WTC11 (cell line): ENCODE measurements around the gene TMEM134. TPM values are rescaled to one million over a fixed set of nuclear protein-coding genes. Genes with fewer than 3 reads are reported as not detected.

Experiments used
- ATAC-seq: fragments of 200-7000 bp; cut with Tn5 transposase; 2 replicates; pipeline ENCODE4 v1.10.0; 2021; ENCODE audit warnings: mild to moderate bottlenecking, moderate library complexity
- CTCF ChIA-PET: fragments of 300-600 bp; sonication (Branson Sonifier 250); formaldehyde crosslinking; loops from one replicate; lab custom pipeline; 2021; ENCODE audit warnings: antibody characterized with exemption; lab: Charles Lee
- POLR2A ChIA-PET: fragments of 350-600 bp; sonication (Branson Sonifier 250); formaldehyde crosslinking; loops from one replicate; lab custom pipeline; 2021; ENCODE audit warnings: antibody characterized with exemption; lab: Charles Lee
- DNase-seq: peaks from one replicate; pipeline ENCODE4 v3.0.0; 2021; ENCODE audit warnings: low spot score
- H3K27ac Mint-ChIP-seq: 2 replicates; pipeline ENCODE4 v1.8.0; 2021; ENCODE audit warnings: mixed read lengths
- H3K27me3 Mint-ChIP-seq: 2 replicates; pipeline ENCODE4 v1.8.0; 2021; ENCODE audit warnings: low read depth, mild to moderate bottlenecking, moderate library complexity, mixed read lengths
- H3K36me3 Mint-ChIP-seq: 2 replicates; pipeline ENCODE4 v1.8.0; 2021; ENCODE audit warnings: mixed read lengths
- H3K4me1 Mint-ChIP-seq: 2 replicates; pipeline ENCODE4 v1.8.0; 2022; ENCODE audit warnings: mixed read lengths
- H3K4me3 Mint-ChIP-seq: 2 replicates; pipeline ENCODE4 v1.8.0; 2021; ENCODE audit warnings: mild to moderate bottlenecking, moderate library complexity, mixed read lengths
- H3K9me3 Mint-ChIP-seq: 2 replicates; pipeline ENCODE4 v1.8.0; 2021; ENCODE audit warnings: mixed read lengths
- ATF1 ChIP-seq: sonication (generic); formaldehyde crosslinking; IDR thresholded peaks from 2 replicates; pipeline ENCODE4 v1.8.1; 2023; ENCODE audit warnings: mild to moderate bottlenecking, moderate library complexity, missing genetic modification reagents
- CREM ChIP-seq: sonication (generic); formaldehyde crosslinking; IDR thresholded peaks from 2 replicates; pipeline ENCODE4 v1.8.1; 2022; ENCODE audit warnings: mild to moderate bottlenecking, missing genetic modification reagents, moderate library complexity
- EMX1 ChIP-seq: fragments of 250-450 bp; sonication (Bioruptor Pico); IDR thresholded peaks from 2 replicates; pipeline ENCODE4 v1.8.0; 2021; ENCODE audit warnings: mild to moderate bottlenecking
- ESRRA ChIP-seq: sonication (generic); formaldehyde crosslinking; IDR thresholded peaks from 2 replicates; pipeline ENCODE4 v1.8.1; 2022; ENCODE audit warnings: mild to moderate bottlenecking, missing genetic modification reagents, borderline replicate concordance
- ETV6 ChIP-seq: sonication (generic); formaldehyde crosslinking; IDR thresholded peaks from 2 replicates; pipeline ENCODE4 v1.8.1; 2022; ENCODE audit warnings: mild to moderate bottlenecking, missing genetic modification reagents
- FOXJ3 ChIP-seq: sonication (generic); formaldehyde crosslinking; IDR thresholded peaks from 2 replicates; pipeline ENCODE4 v1.9.0; 2021; ENCODE audit warnings: missing genetic modification reagents, mild to moderate bottlenecking, borderline replicate concordance
- HMGA2 ChIP-seq: fragments of 250-450 bp; sonication (Bioruptor Pico); IDR thresholded peaks from 2 replicates; pipeline ENCODE4 v1.4.0; 2021; ENCODE audit warnings: mild to moderate bottlenecking, moderate library complexity
- NFYB ChIP-seq: sonication (generic); formaldehyde crosslinking; conservative IDR thresholded peaks from 2 replicates; pipeline ENCODE4 v1.8.0; 2022; ENCODE audit warnings: low read depth, missing genetic modification reagents
- NR3C1 ChIP-seq: sonication (generic); formaldehyde crosslinking; conservative IDR thresholded peaks from 2 replicates; pipeline ENCODE4 v1.8.1; 2023; ENCODE audit warnings: low read depth, mild to moderate bottlenecking, missing genetic modification reagents
- TCF7 ChIP-seq: sonication (generic); formaldehyde crosslinking; IDR thresholded peaks from 2 replicates; pipeline ENCODE4 v1.8.0; 2022; ENCODE audit warnings: mild to moderate bottlenecking, low read depth, missing genetic modification reagents, moderate library complexity
- ZNF416 ChIP-seq: fragments of 250-450 bp; sonication (Bioruptor Pico); IDR thresholded peaks from 2 replicates; pipeline ENCODE4 v1.9.0; 2021; ENCODE audit warnings: mild to moderate bottlenecking, inconsistent platforms
- ZNF423 ChIP-seq: fragments of 250-450 bp; sonication (Bioruptor Pico); IDR thresholded peaks from 2 replicates; pipeline ENCODE4 v2.1.2; 2022; ENCODE audit warnings: mild to moderate bottlenecking, moderate library complexity
- total RNA-seq: library from RNA; stranded (reverse); gene quantifications from 3 replicates; pipeline ENCODE4 v1.2.3, GENCODE V29; 2021
- TF ChIP-seq, protein P1 (sequence below): sonication (generic); formaldehyde crosslinking; IDR thresholded peaks from 2 replicates; pipeline ENCODE4 v1.8.0; 2022; ENCODE audit warnings: missing genetic modification reagents
- TF ChIP-seq, protein P2 (sequence below): fragments of 250-450 bp; sonication (Bioruptor Pico); IDR thresholded peaks from 2 replicates; pipeline ENCODE4 v1.9.0; 2021; ENCODE audit warnings: mild to moderate bottlenecking
- TF ChIP-seq, protein P3 (sequence below): fragments of 250-450 bp; sonication (Bioruptor Pico); IDR thresholded peaks from 2 replicates; pipeline ENCODE4 v2.1.2; 2022; ENCODE audit warnings: mild to moderate bottlenecking, moderate library complexity
- TF ChIP-seq, protein P4 (sequence below): sonication (generic); formaldehyde crosslinking; IDR thresholded peaks from 2 replicates; pipeline ENCODE4 v1.8.1; 2022; ENCODE audit warnings: low read depth, missing genetic modification reagents, borderline replicate concordance
- TF ChIP-seq, protein P5 (sequence below): sonication (generic); formaldehyde crosslinking; IDR thresholded peaks from 2 replicates; pipeline ENCODE4 v1.8.0; 2023; ENCODE audit warnings: mild to moderate bottlenecking, missing genetic modification reagents
- TF ChIP-seq, protein P6 (sequence below): sonication (generic); formaldehyde crosslinking; IDR thresholded peaks from 2 replicates; pipeline ENCODE4 v1.8.1; 2022; ENCODE audit warnings: mild to moderate bottlenecking, missing genetic modification reagents, moderate library complexity, borderline replicate concordance
- TF ChIP-seq, protein P7 (sequence below): sonication (generic); formaldehyde crosslinking; IDR thresholded peaks from 2 replicates; pipeline ENCODE4 v1.8.0; 2022; ENCODE audit warnings: mild to moderate bottlenecking, missing genetic modification reagents
- TF ChIP-seq, protein P8 (sequence below): sonication (generic); formaldehyde crosslinking; IDR thresholded peaks from 2 replicates; pipeline ENCODE4 v1.8.1; 2022; ENCODE audit warnings: mild to moderate bottlenecking, moderate library complexity, missing genetic modification reagents

TMEM134 gene
- total RNA-seq, 1 experiment from 2014 or later = 55.6 TPM

DNA sequence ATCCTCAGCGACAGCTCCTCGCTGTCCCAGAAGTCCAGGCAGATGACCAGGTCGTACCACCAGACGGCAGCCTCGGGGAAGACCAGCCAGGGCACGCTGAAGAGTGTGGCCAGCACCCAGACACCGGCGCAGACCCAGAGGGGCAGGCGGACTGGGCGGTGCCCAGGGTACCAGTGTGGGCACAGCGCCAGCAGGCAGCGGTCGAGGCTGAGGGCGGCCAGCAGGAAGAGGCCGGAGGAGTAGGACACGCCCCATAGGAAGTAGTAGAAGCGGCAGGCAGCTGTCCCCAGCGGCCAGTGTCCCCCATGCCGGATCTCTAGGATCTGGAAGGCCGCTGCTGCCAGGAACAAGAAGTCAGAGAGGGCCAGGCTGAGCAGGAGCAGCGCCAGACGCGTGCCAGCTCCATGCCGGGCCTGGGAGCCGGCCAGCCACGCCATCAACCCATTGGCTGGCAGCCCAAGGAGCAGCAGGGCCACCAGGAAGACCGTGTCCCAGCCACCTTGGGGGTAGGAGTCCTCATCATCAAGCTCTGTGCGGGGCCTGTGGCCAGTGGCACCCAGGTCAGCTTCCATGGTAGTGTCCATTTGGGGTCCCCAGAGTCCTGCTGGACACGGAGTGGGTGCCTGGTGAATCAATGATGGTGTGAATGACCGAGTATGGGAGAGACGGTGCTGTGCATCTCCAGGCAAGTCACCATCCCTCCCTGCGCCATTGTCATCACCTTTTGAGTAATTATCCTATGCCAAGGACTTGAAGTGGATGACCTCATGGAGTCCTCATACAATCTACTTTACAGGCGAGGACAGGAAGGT lies 16.7 kb downstream of the TMEM134 start, which contains the start of gene GPR152:
GPR152 (minus strand) TSS at position 589 of the 812 bp plus-strand sequence; CDS start at position 584, 5 bp downstream.
- no peak for DNase-seq
- H3K9me3 Mint-ChIP-seq = no peaks in the 10 kb centered on the region
- TF ChIP-seq, protein P1, sequence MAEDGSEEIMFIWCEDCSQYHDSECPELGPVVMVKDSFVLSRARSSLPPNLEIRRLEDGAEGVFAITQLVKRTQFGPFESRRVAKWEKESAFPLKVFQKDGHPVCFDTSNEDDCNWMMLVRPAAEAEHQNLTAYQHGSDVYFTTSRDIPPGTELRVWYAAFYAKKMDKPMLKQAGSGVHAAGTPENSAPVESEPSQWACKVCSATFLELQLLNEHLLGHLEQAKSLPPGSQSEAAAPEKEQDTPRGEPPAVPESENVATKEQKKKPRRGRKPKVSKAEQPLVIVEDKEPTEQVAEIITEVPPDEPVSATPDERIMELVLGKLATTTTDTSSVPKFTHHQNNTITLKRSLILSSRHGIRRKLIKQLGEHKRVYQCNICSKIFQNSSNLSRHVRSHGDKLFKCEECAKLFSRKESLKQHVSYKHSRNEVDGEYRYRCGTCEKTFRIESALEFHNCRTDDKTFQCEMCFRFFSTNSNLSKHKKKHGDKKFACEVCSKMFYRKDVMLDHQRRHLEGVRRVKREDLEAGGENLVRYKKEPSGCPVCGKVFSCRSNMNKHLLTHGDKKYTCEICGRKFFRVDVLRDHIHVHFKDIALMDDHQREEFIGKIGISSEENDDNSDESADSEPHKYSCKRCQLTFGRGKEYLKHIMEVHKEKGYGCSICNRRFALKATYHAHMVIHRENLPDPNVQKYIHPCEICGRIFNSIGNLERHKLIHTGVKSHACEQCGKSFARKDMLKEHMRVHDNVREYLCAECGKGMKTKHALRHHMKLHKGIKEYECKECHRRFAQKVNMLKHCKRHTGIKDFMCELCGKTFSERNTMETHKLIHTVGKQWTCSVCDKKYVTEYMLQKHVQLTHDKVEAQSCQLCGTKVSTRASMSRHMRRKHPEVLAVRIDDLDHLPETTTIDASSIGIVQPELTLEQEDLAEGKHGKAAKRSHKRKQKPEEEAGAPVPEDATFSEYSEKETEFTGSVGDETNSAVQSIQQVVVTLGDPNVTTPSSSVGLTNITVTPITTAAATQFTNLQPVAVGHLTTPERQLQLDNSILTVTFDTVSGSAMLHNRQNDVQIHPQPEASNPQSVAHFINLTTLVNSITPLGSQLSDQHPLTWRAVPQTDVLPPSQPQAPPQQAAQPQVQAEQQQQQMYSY = no peak
- no peak for TF ChIP-seq EMX1
- TF ChIP-seq, protein P2, sequence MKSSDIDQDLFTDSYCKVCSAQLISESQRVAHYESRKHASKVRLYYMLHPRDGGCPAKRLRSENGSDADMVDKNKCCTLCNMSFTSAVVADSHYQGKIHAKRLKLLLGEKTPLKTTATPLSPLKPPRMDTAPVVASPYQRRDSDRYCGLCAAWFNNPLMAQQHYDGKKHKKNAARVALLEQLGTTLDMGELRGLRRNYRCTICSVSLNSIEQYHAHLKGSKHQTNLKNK = no peak
- TF ChIP-seq, protein P3, sequence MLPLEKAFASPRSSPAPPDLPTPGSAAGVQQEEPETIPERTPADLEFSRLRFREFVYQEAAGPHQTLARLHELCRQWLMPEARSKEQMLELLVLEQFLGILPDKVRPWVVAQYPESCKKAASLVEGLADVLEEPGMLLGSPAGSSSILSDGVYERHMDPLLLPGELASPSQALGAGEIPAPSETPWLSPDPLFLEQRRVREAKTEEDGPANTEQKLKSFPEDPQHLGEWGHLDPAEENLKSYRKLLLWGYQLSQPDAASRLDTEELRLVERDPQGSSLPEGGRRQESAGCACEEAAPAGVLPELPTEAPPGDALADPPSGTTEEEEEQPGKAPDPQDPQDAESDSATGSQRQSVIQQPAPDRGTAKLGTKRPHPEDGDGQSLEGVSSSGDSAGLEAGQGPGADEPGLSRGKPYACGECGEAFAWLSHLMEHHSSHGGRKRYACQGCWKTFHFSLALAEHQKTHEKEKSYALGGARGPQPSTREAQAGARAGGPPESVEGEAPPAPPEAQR (CRISPR knock-in tag) = no peak
- TF ChIP-seq ATF1 (CRISPR knock-in tag) = no peak
- TF ChIP-seq, protein P4, sequence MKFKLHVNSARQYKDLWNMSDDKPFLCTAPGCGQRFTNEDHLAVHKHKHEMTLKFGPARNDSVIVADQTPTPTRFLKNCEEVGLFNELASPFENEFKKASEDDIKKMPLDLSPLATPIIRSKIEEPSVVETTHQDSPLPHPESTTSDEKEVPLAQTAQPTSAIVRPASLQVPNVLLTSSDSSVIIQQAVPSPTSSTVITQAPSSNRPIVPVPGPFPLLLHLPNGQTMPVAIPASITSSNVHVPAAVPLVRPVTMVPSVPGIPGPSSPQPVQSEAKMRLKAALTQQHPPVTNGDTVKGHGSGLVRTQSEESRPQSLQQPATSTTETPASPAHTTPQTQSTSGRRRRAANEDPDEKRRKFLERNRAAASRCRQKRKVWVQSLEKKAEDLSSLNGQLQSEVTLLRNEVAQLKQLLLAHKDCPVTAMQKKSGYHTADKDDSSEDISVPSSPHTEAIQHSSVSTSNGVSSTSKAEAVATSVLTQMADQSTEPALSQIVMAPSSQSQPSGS (CRISPR knock-in tag) = no peak
- no peak for TF ChIP-seq NFYB (CRISPR knock-in tag)
- TF ChIP-seq ETV6 (CRISPR knock-in tag) = no peak
- no peak for TF ChIP-seq ZNF416 (CRISPR knock-in tag)
- TF ChIP-seq, protein P5, sequence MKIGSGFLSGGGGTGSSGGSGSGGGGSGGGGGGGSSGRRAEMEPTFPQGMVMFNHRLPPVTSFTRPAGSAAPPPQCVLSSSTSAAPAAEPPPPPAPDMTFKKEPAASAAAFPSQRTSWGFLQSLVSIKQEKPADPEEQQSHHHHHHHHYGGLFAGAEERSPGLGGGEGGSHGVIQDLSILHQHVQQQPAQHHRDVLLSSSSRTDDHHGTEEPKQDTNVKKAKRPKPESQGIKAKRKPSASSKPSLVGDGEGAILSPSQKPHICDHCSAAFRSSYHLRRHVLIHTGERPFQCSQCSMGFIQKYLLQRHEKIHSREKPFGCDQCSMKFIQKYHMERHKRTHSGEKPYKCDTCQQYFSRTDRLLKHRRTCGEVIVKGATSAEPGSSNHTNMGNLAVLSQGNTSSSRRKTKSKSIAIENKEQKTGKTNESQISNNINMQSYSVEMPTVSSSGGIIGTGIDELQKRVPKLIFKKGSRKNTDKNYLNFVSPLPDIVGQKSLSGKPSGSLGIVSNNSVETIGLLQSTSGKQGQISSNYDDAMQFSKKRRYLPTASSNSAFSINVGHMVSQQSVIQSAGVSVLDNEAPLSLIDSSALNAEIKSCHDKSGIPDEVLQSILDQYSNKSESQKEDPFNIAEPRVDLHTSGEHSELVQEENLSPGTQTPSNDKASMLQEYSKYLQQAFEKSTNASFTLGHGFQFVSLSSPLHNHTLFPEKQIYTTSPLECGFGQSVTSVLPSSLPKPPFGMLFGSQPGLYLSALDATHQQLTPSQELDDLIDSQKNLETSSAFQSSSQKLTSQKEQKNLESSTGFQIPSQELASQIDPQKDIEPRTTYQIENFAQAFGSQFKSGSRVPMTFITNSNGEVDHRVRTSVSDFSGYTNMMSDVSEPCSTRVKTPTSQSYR (CRISPR knock-in tag) = no peak
- TF ChIP-seq, protein P6, sequence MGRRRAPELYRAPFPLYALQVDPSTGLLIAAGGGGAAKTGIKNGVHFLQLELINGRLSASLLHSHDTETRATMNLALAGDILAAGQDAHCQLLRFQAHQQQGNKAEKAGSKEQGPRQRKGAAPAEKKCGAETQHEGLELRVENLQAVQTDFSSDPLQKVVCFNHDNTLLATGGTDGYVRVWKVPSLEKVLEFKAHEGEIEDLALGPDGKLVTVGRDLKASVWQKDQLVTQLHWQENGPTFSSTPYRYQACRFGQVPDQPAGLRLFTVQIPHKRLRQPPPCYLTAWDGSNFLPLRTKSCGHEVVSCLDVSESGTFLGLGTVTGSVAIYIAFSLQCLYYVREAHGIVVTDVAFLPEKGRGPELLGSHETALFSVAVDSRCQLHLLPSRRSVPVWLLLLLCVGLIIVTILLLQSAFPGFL (CRISPR knock-in tag) = no peak
- H3K4me3 Mint-ChIP-seq = no peak within 1 kb of the TSS
- no peaks in the 10 kb centered on the region for H3K4me1 Mint-ChIP-seq
- ATAC-seq = no peak
- H3K27ac Mint-ChIP-seq = 0 out of 2 replicates have a peak within 1 kb of the TSS, but pooled peaks have one; percentile 14
- H3K27me3 Mint-ChIP-seq = peaks cover 3% of the 10 kb centered on the region
- ChIA-PET CTCF (interaction anchor here (1.5 kb wide), 2 partner anchors 13 to 50 kb away, joined by 4 read pairs; no protein-coding TSS in a partner anchor), POLR2A (no interaction called here)
- H3K36me3 Mint-ChIP-seq = no peaks in the 10 kb centered on the region

DNA sequence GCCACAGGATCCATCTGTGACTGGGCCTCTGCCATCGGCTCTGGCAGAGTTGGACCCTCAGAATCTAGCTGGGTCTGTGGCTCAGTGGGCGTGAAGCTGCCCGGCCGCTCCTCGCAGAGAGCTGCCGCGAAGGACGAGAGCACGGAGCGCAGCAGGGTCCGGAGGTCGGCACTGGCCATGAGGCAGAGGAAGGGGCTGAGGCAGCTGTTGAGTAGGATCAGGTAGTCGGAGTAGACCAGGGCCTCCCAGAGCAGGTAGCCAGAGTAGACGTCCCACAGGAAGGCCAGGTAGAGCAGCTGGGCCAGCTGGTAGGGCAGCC lies 17.4 kb downstream of the TMEM134 start:
- Mint-ChIP-seq H3K4me3 (no peak overlapping the region), H3K36me3 (no peaks in the 10 kb centered on the region), H3K4me1 (no peaks in the 10 kb centered on the region), H3K27me3 (peaks cover 3% of the 10 kb centered on the region), H3K9me3 (no peaks in the 10 kb centered on the region), H3K27ac (0 out of 2 replicates have a peak overlapping the region, but pooled peaks have one; percentile 14)
- ChIA-PET CTCF (interaction anchor here (1.5 kb wide), 2 partner anchors 12 to 50 kb away, joined by 4 read pairs; no protein-coding TSS in a partner anchor), POLR2A (no interaction called here)
- ATAC-seq (no peak), DNase-seq (no peak)
- TF ChIP-seq TCF7 (no peak), HMGA2 (no peak), CREM (CRISPR knock-in tag) (no peak), ESRRA (CRISPR knock-in tag) (no peak), NR3C1 (CRISPR knock-in tag) (no peak), ZNF423 (no peak), FOXJ3 (CRISPR knock-in tag) (no peak)
- TF ChIP-seq, protein P7, sequence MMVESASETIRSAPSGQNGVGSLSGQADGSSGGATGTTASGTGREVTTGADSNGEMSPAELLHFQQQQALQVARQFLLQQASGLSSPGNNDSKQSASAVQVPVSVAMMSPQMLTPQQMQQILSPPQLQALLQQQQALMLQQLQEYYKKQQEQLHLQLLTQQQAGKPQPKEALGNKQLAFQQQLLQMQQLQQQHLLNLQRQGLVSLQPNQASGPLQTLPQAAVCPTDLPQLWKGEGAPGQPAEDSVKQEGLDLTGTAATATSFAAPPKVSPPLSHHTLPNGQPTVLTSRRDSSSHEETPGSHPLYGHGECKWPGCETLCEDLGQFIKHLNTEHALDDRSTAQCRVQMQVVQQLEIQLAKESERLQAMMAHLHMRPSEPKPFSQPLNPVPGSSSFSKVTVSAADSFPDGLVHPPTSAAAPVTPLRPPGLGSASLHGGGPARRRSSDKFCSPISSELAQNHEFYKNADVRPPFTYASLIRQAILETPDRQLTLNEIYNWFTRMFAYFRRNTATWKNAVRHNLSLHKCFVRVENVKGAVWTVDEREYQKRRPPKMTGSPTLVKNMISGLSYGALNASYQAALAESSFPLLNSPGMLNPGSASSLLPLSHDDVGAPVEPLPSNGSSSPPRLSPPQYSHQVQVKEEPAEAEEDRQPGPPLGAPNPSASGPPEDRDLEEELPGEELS (CRISPR knock-in tag) = no peak
- TF ChIP-seq, protein P8, sequence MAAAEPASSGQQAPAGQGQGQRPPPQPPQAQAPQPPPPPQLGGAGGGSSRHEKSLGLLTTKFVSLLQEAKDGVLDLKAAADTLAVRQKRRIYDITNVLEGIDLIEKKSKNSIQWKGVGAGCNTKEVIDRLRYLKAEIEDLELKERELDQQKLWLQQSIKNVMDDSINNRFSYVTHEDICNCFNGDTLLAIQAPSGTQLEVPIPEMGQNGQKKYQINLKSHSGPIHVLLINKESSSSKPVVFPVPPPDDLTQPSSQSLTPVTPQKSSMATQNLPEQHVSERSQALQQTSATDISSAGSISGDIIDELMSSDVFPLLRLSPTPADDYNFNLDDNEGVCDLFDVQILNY (CRISPR knock-in tag) = no peak
